ENCODE results near the gene OSBPL2.

DNA sequence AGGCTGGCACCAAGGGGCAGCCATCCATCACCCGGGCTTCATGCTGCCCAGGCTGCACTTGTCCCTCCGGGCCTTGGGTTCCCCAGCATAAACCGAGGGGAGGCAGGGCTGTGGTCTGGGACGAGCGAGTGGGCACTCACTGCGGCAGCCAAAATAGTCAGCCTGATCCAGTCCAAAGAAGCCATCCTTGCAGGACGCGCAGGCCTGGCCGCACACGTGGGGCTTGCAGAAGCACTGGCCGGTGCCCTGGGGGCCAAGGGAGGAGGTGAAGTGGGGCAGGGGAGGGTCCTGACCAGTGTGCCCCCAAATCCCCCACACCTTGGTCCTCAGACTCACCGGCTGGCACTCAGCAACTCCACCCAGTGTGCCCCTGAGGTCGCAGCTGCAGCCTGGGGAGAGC lies 96.6 kb downstream of the OSBPL2 start:
- TF ChIP-seq, protein P1, sequence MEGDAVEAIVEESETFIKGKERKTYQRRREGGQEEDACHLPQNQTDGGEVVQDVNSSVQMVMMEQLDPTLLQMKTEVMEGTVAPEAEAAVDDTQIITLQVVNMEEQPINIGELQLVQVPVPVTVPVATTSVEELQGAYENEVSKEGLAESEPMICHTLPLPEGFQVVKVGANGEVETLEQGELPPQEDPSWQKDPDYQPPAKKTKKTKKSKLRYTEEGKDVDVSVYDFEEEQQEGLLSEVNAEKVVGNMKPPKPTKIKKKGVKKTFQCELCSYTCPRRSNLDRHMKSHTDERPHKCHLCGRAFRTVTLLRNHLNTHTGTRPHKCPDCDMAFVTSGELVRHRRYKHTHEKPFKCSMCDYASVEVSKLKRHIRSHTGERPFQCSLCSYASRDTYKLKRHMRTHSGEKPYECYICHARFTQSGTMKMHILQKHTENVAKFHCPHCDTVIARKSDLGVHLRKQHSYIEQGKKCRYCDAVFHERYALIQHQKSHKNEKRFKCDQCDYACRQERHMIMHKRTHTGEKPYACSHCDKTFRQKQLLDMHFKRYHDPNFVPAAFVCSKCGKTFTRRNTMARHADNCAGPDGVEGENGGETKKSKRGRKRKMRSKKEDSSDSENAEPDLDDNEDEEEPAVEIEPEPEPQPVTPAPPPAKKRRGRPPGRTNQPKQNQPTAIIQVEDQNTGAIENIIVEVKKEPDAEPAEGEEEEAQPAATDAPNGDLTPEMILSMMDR (IDR thresholded peaks at IDR 0.05), result no peak
- TF ChIP-seq EZH2 (IDR thresholded peaks at IDR 0.05), result no peak

All from neural progenitor cell (in vitro differentiated cells).